Measurements from ENCODE around the gene TRMT61B.

- TF ChIP-seq CTCF (IDR thresholded peaks at IDR 0.05; ENCODE audit: insufficient read depth, low read length, poor library complexity, severe bottlenecking): no peak
- TF ChIP-seq EZH2phosphoT487 (conservative IDR thresholded peaks at IDR 0.05; ENCODE audit: low read length): no peak
Observed at GRCh38 chr2:28870146-28870891, at the start of gene TRMT61B.
